Keratinocyte (primary cell): ENCODE measurements around the gene CD3E. TPM values are rescaled to one million over a fixed set of nuclear protein-coding genes. Genes with fewer than 3 reads are reported as not detected.

Source experiments
- DNase-seq: peaks from one replicate; pipeline ENCODE4 v3.0.0-alpha.2; 2011; ENCODE audit warnings: low read depth, missing footprints, low spot score
- FAIRE-seq: peaks from 2 replicates; lab custom pipeline; 2011; peaks lifted over from hg19 to GRCh38; lab: Jason Lieb, UNC
- H2AFZ ChIP-seq: 2 replicates; pipeline ENCODE4 v1.6.0; 2012; ENCODE audit warnings: low read length, control low read depth, inconsistent platforms; ENCODE audit not compliant: control insufficient read depth
- H3K27ac ChIP-seq: 2 replicates; pipeline ENCODE4 v1.5.1; 2011; ENCODE audit warnings: low read length; ENCODE audit not compliant: control insufficient read depth, insufficient read depth
- H3K27me3 ChIP-seq: 3 replicates; pipeline ENCODE4 v1.6.0; 2011; ENCODE audit warnings: low read length; ENCODE audit not compliant: control insufficient read depth, insufficient read depth; ENCODE audit errors: extremely low read depth
- H3K36me3 ChIP-seq, 2 experiments: 2 replicates in 1 of 2; 3 replicates in 1 of 2; pipeline ENCODE4 v1.5.1; 2011; ENCODE audit warnings: low read length in 2 of 2, mild to moderate bottlenecking in 1 of 2; ENCODE audit not compliant: control insufficient read depth in 2 of 2, insufficient read depth in 2 of 2; ENCODE audit errors: extremely low read depth in 1 of 2
- H3K4me1 ChIP-seq: 3 replicates; pipeline ENCODE4 v1.5.1; 2011; ENCODE audit warnings: low read length; ENCODE audit not compliant: control insufficient read depth, insufficient read depth; ENCODE audit errors: extremely low read depth
- H3K4me2 ChIP-seq: 3 replicates; pipeline ENCODE4 v1.6.0; 2011; ENCODE audit warnings: low read depth, low read length; ENCODE audit not compliant: control insufficient read depth, insufficient read depth; ENCODE audit errors: extremely low read depth
- H3K4me3 ChIP-seq, 3 experiments: fragments of 200-600 bp in 1 of 3; sonication (generic) in 1 of 3; 2 replicates in 2 of 3; 3 replicates in 1 of 3; pipeline ENCODE4 v1.5.1; 2011 to 2016; ENCODE audit warnings: low read length in 3 of 3, mild to moderate bottlenecking in 3 of 3, control low read depth in 2 of 3, inconsistent platforms in 1 of 3, low read depth in 1 of 3, mixed read lengths in 1 of 3, mixed run types in 1 of 3, moderate library complexity in 1 of 3; ENCODE audit not compliant: control insufficient read depth in 2 of 3, insufficient read depth in 2 of 3; ENCODE audit errors: extremely low read depth in 1 of 3
- H3K79me2 ChIP-seq: 2 replicates; pipeline ENCODE4 v1.6.0; 2012; ENCODE audit warnings: low read length; ENCODE audit not compliant: control insufficient read depth, insufficient read depth
- H3K9ac ChIP-seq: 3 replicates; pipeline ENCODE4 v1.6.0; 2011; ENCODE audit warnings: low read length; ENCODE audit not compliant: control insufficient read depth, insufficient read depth; ENCODE audit errors: extremely low read depth
- H3K9me1 ChIP-seq: 3 replicates; pipeline ENCODE4 v1.6.0; 2011; ENCODE audit warnings: low read length; ENCODE audit not compliant: control insufficient read depth, insufficient read depth; ENCODE audit errors: extremely low read depth
- H3K9me3 ChIP-seq: 2 replicates; pipeline ENCODE4 v1.5.1; 2012; ENCODE audit warnings: low read depth, low read length; ENCODE audit not compliant: control insufficient read depth
- H4K20me1 ChIP-seq: 3 replicates; pipeline ENCODE4 v1.6.0; 2011; ENCODE audit warnings: low read length; ENCODE audit not compliant: control insufficient read depth, insufficient read depth; ENCODE audit errors: extremely low read depth
- CTCF ChIP-seq, 3 experiments: IDR thresholded peaks in 1 of 3; conservative IDR thresholded peaks in 1 of 3; optimal IDR thresholded peaks in 1 of 3; 2 replicates in 2 of 3; 3 replicates in 1 of 3; pipeline versions ENCODE3 to v1.5.1; 2011; ENCODE audit warnings: low read length in 3 of 3, mild to moderate bottlenecking in 3 of 3, moderate library complexity in 2 of 3, control low read depth in 1 of 3, inconsistent platforms in 1 of 3; ENCODE audit not compliant: insufficient read depth in 2 of 3; ENCODE audit errors: extremely low read depth in 1 of 3
- EZH2 ChIP-seq: IDR thresholded peaks from one replicate; pipeline ENCODE4 v1.6.1; 2012; ENCODE audit warnings: inconsistent platforms, mild to moderate bottlenecking, low read length, moderate library complexity
- dilution Hi-C: fragments of 300-500 bp; cut with MboI; formaldehyde crosslinking; loops from one replicate; pipeline ENCODE4 v1.7.0; 2020; ENCODE audit warnings: low sequenced_read_pairs; ENCODE audit not compliant: extremely low pct_ligation_motif_present
- polyA plus RNA-seq, 5 experiments: library from polyadenylated mRNA; depleted of rRNA in 3 of 5; stranded (reverse) in 3 of 5; stranded (forward) in 1 of 5; unstranded in 1 of 5; fragments of >200 nt; gene quantifications; 1 replicate in 1 of 5; 2 replicates in 3 of 5; 3 replicates in 1 of 5; pipeline versions ENCODE4 v1.2.1 to v1.2.3, GENCODE V29; 2011 to 2012; ENCODE audit warnings: missing spikeins in 2 of 5, low read depth in 1 of 5, low replicate concordance in 1 of 5

Gene CD3E
- polyA plus RNA-seq, 1 donor (not counting 4 experiments of a cell fraction or from before 2014, with no cell fraction given), result not detected

- Histone ChIP-seq H3K9ac (no peak overlapping the region), H3K79me2 (no peaks in the 10 kb centered on the region), H3K4me1 (no peaks in the 10 kb centered on the region), H2AFZ (no peak overlapping the region), H4K20me1 (no peaks in the 10 kb centered on the region), H3K27ac (no peak overlapping the region), H3K4me3 (no peak overlapping the region), H3K9me3 (no peaks in the 10 kb centered on the region), H3K4me2 (no peak overlapping the region), H3K9me1 (no peaks in the 10 kb centered on the region), H3K36me3 (no peaks in the 10 kb centered on the region), H3K27me3 (peaks cover 5% of the 10 kb centered on the region)
- FAIRE-seq (no peak), DNase-seq (no peak)
- no peak for TF ChIP-seq EZH2
- no peak for TF ChIP-seq CTCF (optimal IDR thresholded peaks at IDR 0.05 in 1 of 3, IDR thresholded peaks at IDR 0.05 in 1 of 3, conservative IDR thresholded peaks at IDR 0.05 in 1 of 3; ENCODE audit: extremely low read depth in 1 of 3, insufficient read depth in 2 of 3, low read length in 3 of 3)
- dilution Hi-C loops, result no loop called here
These were observed 5.7 kb downstream of the CD3E start for GRCh38 chr11:118310271-118310670.

GRCh38 chr11:118310781-118311485 lies 6.4 kb downstream of the CD3E start:
- H3K27ac ChIP-seq, result no peak overlapping the region
- no peaks in the 10 kb centered on the region for H3K9me1 ChIP-seq
- H3K4me3 ChIP-seq, result no peak overlapping the region
- dilution Hi-C loops, result no loop called here
- FAIRE-seq (no peak), DNase-seq (no peak)
- no peaks in the 10 kb centered on the region for H3K36me3 ChIP-seq
- peaks cover under 1% of the 10 kb centered on the region for H3K4me1 ChIP-seq
- H3K9ac ChIP-seq, result no peak overlapping the region
- no peaks in the 10 kb centered on the region for H4K20me1 ChIP-seq
- H3K9me3 ChIP-seq, result no peaks in the 10 kb centered on the region
- no peak overlapping the region for H3K4me2 ChIP-seq
- H3K27me3 ChIP-seq, result peaks cover 9% of the 10 kb centered on the region
- H3K79me2 ChIP-seq, result no peaks in the 10 kb centered on the region
- no peak overlapping the region for H2AFZ ChIP-seq
- TF ChIP-seq EZH2 (no peak), CTCF (optimal IDR thresholded peaks at IDR 0.05 in 1 of 3, IDR thresholded peaks at IDR 0.05 in 1 of 3, conservative IDR thresholded peaks at IDR 0.05 in 1 of 3; ENCODE audit: extremely low read depth in 1 of 3, insufficient read depth in 2 of 3, low read length in 3 of 3) (no peak)
